OCI-LY7 (cell line): ENCODE results near the gene PTGES3L. TPM values are rescaled to one million over a fixed set of nuclear protein-coding genes. Genes with fewer than 3 reads are reported as not detected.
"Not testable (repeated sequence)": the region's sequence is repeated elsewhere in the genome, so short reads cannot be mapped to it uniquely, and the experiment has no call there.

Experiments used
- BruUV-seq: library from RNA; stranded (reverse); fragments of 400-500 nt; replicated peaks from 2 replicates; lab custom pipeline; 2021; lab: Mats Ljungman, UMichigan
- CTCF ChIA-PET: fragments of 300-600 bp; sonication (Branson Sonifier 250); formaldehyde crosslinking; loops from one replicate; lab custom pipeline; 2022; ENCODE audit warnings: antibody characterized with exemption; ENCODE audit not compliant: unreplicated experiment; lab: Charles Lee
- POLR2A ChIA-PET: fragments of 300-600 bp; sonication (Branson Sonifier 250); formaldehyde crosslinking; loops from one replicate; lab custom pipeline; 2022; ENCODE audit warnings: antibody characterized with exemption; lab: Charles Lee
- DNase-seq: peaks from one replicate; pipeline ENCODE4 v3.0.0-alpha.2; 2015; ENCODE audit warnings: low spot score
- H2AFZ ChIP-seq: fragments of 200-600 bp; sonication (generic), shearing (Covaris generic); 2 replicates; pipeline ENCODE4 v1.6.1; 2014; ENCODE audit warnings: mild to moderate bottlenecking, antibody characterized with exemption, low read length, moderate library complexity
- H3K27ac ChIP-seq: fragments of 200-600 bp; sonication (generic); 2 replicates; pipeline ENCODE4 v1.5.1; 2014; ENCODE audit warnings: mixed run types, low read depth, mild to moderate bottlenecking, moderate library complexity, low read length, inconsistent platforms; ENCODE audit not compliant: poor library complexity, severe bottlenecking
- H3K36me3 ChIP-seq: fragments of 200-600 bp; sonication (generic); 2 replicates; pipeline ENCODE4 v1.6.1; 2014; ENCODE audit warnings: mild to moderate bottlenecking, antibody characterized with exemption, low read length, moderate library complexity, mixed read lengths; ENCODE audit not compliant: insufficient read depth
- H3K4me1 ChIP-seq: fragments of 200-600 bp; sonication (generic); 2 replicates; pipeline ENCODE4 v1.5.1; 2014; ENCODE audit warnings: mild to moderate bottlenecking, low read length; ENCODE audit not compliant: insufficient read depth, poor library complexity, severe bottlenecking
- H3K4me2 ChIP-seq: fragments of 200-600 bp; sonication (generic); 2 replicates; pipeline ENCODE4 v1.6.1; 2014; ENCODE audit warnings: mild to moderate bottlenecking, low read length
- H3K4me3 ChIP-seq: fragments of 200-600 bp; sonication (generic); 2 replicates; pipeline ENCODE4 v1.5.1; 2014; ENCODE audit warnings: mild to moderate bottlenecking, low read depth, low read length; ENCODE audit not compliant: poor library complexity, severe bottlenecking
- H3K79me2 ChIP-seq: fragments of 200-600 bp; sonication (generic); 2 replicates; pipeline ENCODE4 v1.6.1; 2016; ENCODE audit warnings: low read depth, mild to moderate bottlenecking, low read length, moderate library complexity, mixed read lengths; ENCODE audit not compliant: insufficient read depth
- H3K9me2 ChIP-seq: fragments of 200-600 bp; sonication (generic); 2 replicates; pipeline ENCODE4 v1.6.1; 2016; ENCODE audit warnings: mild to moderate bottlenecking, low read length, mixed read lengths; ENCODE audit not compliant: insufficient read depth
- H3K9me3 ChIP-seq: fragments of 200-600 bp; sonication (generic); 2 replicates; pipeline ENCODE4 v1.6.1; 2014; ENCODE audit warnings: mild to moderate bottlenecking, mixed run types, low read length, mixed read lengths
- H4K20me1 ChIP-seq: fragments of 200-600 bp; sonication (generic); 2 replicates; pipeline ENCODE4 v1.6.1; 2014; ENCODE audit warnings: mild to moderate bottlenecking, antibody characterized with exemption, low read length, moderate library complexity, mixed read lengths; ENCODE audit not compliant: insufficient read depth
- EZH2phosphoT487 ChIP-seq: fragments of 200-600 bp; sonication (generic); IDR thresholded peaks from 2 replicates; pipeline ENCODE4 v1.6.1; 2018; ENCODE audit warnings: low read depth, borderline replicate concordance, mild to moderate bottlenecking, mixed run types, antibody characterized with exemption, low read length, moderate library complexity, mixed read lengths
- intact Hi-C: fragments of 100-400 bp; cut with micrococcal nuclease; formaldehyde crosslinking; loops from one replicate; pipeline ENCODE4 v1.10.0; 2022; ENCODE audit not compliant: unreplicated experiment
- total RNA-seq, 2 experiments: library from RNA; depleted of rRNA in 1 of 2; stranded (reverse); fragments of >200 nt in 1 of 2; shearing (Covaris generic) in 1 of 2; gene quantifications; 2 replicates each; pipeline ENCODE4 v1.2.3, GENCODE V29; 2014 to 2022
- TF ChIP-seq, protein P1 (sequence below): fragments of 200-600 bp; sonication (generic); conservative IDR thresholded peaks from 2 replicates; pipeline ENCODE4 v1.5.1; 2014; ENCODE audit warnings: mild to moderate bottlenecking, antibody characterized with exemption, low read length, moderate library complexity, mixed read lengths

Gene PTGES3L
- total RNA-seq, 2 experiments from 2014 or later = 0.13 to 2.1 TPM

DNA sequence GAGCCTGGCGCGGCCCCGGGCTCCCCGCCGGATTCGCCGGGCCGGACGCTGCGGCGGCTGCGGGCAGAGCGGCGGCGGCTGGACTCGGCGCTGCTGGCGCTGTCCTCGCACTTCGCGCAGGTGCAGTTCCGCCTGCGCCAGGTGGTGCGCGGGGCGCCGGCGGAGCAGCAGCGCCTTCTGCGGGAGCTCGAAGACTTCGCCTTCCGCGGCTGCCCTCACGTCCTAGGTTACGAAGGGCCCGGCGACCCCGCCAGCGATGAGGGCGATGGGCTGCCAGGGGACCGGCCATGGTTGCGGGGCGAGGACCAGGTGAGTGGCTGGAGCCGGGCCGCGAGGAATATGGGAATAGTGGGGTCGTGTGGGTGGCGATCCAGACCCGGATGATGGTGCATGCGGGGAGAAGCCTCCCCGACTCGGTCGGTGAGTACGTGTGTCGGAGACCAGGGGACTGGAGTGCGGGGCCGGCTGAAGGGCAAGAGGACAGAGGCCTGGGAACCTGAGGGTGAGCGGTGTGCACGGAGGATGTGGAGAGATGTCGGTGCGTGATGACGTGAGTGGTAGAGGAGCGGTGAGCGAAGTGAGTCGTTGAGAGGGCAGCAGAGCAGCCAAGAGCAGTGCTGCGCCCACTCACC, 1.0 kb upstream of the PTGES3L start:
- peak overlapping the region; percentile 84 for H3K27ac ChIP-seq
- peak; percentile 86 for DNase-seq
- H3K9me2 ChIP-seq = no peaks in the 10 kb centered on the region
- H3K9me3 ChIP-seq = no peaks in the 10 kb centered on the region
- CTCF ChIA-PET = interaction anchor here (0.6 kb wide), 1 partner anchor 304 kb away, joined by 4 read pairs; no protein-coding TSS in a partner anchor
- POLR2A ChIA-PET = no interaction called here
- peak overlapping the region; percentile 78 for H3K4me3 ChIP-seq
- BruUV-seq = no TSS peak
- H3K79me2 ChIP-seq = peaks cover 40% of the 10 kb centered on the region; the same call in 1 of the 2 replicates
- intact Hi-C loops = loop anchor here (1.0 kb wide), 1 partner anchor 17 kb away; the partner anchor contains the start of gene RPL27
- peak overlapping the region; percentile 45; the same call in 1 of the 2 replicates for H2AFZ ChIP-seq
- no peak for TF ChIP-seq EZH2phosphoT487
- TF ChIP-seq, protein P1, sequence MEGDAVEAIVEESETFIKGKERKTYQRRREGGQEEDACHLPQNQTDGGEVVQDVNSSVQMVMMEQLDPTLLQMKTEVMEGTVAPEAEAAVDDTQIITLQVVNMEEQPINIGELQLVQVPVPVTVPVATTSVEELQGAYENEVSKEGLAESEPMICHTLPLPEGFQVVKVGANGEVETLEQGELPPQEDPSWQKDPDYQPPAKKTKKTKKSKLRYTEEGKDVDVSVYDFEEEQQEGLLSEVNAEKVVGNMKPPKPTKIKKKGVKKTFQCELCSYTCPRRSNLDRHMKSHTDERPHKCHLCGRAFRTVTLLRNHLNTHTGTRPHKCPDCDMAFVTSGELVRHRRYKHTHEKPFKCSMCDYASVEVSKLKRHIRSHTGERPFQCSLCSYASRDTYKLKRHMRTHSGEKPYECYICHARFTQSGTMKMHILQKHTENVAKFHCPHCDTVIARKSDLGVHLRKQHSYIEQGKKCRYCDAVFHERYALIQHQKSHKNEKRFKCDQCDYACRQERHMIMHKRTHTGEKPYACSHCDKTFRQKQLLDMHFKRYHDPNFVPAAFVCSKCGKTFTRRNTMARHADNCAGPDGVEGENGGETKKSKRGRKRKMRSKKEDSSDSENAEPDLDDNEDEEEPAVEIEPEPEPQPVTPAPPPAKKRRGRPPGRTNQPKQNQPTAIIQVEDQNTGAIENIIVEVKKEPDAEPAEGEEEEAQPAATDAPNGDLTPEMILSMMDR = peak; percentile 50
- H4K20me1 ChIP-seq = peaks cover 5% of the 10 kb centered on the region; the same call in 1 of the 2 replicates
- peak overlapping the region; percentile 85 for H3K4me2 ChIP-seq
- peaks cover 10% of the 10 kb centered on the region for H3K36me3 ChIP-seq
- H3K4me1 ChIP-seq = peaks cover 43% of the 10 kb centered on the region

DNA sequence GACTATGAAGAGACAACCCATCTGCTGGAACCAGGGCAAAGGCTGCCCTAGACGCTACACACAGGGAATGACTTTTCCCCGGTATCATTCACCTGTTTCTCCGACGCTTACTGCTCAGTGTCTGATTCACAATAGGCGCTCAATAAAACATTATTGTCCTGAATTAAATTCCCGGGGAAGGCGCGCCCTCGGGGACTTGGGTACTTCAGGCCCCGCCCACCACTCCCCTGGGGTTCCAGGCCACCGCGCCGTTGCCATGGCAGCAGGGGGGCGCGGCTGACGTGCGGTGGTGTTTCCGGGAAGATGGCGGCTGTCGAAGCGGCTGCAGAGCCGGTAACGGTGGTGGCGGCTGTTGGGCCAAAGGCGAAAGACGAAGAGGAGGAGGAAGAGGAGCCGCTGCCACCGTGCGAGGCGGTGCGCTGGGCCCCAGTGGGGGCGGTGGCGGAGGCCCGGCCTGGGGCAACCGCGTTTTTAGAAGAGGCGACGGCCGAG, 440 bp upstream of the PTGES3L start, which contains the start of gene RUNDC1:
Gene RUNDC1, plus strand, starts transcription at position 292 of the 492 bp plus-strand sequence. Its CDS starts 12 bp downstream, at position 304.
- peak within 1 kb of the TSS; percentile 84 for H3K27ac ChIP-seq
- peak within 1 kb of the TSS; percentile 45; the same call in 1 of the 2 replicates for H2AFZ ChIP-seq
- ChIA-PET POLR2A (interaction anchor here (0.7 kb wide), 1 partner anchor 12 kb away, joined by 5 read pairs; no protein-coding TSS in a partner anchor), CTCF (no interaction called here)
- BruUV-seq = no TSS peak
- TF ChIP-seq EZH2phosphoT487 = no peak
- TF ChIP-seq, protein P1 = no peak
- H3K4me1 ChIP-seq = peaks cover 38% of the 10 kb centered on the region
- intact Hi-C loops = loop anchor here (1.0 kb wide), 1 partner anchor 18 kb away; the partner anchor contains the start of gene RPL27
- DNase-seq = peak; percentile 94
- H3K79me2 ChIP-seq = peaks cover 36% of the 10 kb centered on the region; the same call in 1 of the 2 replicates
- H3K9me2 ChIP-seq = no peaks in the 10 kb centered on the region
- H3K4me3 ChIP-seq = peak within 1 kb of the TSS; percentile 78
- peaks cover 7% of the 10 kb centered on the region; the same call in 1 of the 2 replicates for H3K36me3 ChIP-seq
- peaks cover 5% of the 10 kb centered on the region; the same call in 1 of the 2 replicates for H4K20me1 ChIP-seq
- no peaks in the 10 kb centered on the region for H3K9me3 ChIP-seq
- H3K4me2 ChIP-seq = peak within 1 kb of the TSS; percentile 85

DNA sequence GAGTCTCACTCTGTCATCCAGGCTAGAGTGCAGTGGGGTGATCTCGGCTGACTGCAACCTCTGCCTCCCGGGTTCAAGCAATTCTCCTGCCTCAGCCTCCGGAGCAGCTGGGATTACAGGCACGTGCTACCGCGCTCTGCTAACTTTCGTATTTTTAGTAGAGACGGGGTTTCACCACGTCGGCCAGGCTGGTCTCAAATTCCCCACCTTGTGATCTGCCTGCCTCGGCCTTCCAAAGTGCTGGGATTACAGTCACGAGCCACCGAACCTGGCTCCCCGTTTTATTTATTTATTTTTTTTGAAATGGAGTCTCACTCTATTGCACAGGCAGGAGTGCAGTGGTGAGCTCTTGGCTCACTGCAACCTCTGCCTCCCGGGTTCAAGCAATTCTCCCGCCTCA, 4.2 kb downstream of the PTGES3L start:
- peaks cover 10% of the 10 kb centered on the region for H3K4me1 ChIP-seq
- ChIA-PET CTCF (interaction anchor here (0.6 kb wide), 1 partner anchor 47 kb away, joined by 3 read pairs; the partner anchor contains the start of gene VAT1), POLR2A (interaction anchor here (0.6 kb wide), 1 partner anchor 35 kb away, joined by 3 read pairs; no protein-coding TSS in a partner anchor)
- DNase-seq, H3K27ac ChIP-seq, H3K4me3 ChIP-seq, H2AFZ ChIP-seq, H3K36me3 ChIP-seq, H3K9me3 ChIP-seq, intact Hi-C loops, H3K79me2 ChIP-seq, BruUV-seq, H3K4me2 ChIP-seq, H3K9me2 ChIP-seq, H4K20me1 ChIP-seq: not testable (repeated sequence)
